ENCODE measurements around the gene DYRK1A. TPM values are rescaled to one million over a fixed set of nuclear protein-coding genes. Genes with fewer than 3 reads are reported as not detected.

Gene DYRK1A
- total RNA-seq, 1 donor from 2014 or later = 50.3 TPM

DNA sequence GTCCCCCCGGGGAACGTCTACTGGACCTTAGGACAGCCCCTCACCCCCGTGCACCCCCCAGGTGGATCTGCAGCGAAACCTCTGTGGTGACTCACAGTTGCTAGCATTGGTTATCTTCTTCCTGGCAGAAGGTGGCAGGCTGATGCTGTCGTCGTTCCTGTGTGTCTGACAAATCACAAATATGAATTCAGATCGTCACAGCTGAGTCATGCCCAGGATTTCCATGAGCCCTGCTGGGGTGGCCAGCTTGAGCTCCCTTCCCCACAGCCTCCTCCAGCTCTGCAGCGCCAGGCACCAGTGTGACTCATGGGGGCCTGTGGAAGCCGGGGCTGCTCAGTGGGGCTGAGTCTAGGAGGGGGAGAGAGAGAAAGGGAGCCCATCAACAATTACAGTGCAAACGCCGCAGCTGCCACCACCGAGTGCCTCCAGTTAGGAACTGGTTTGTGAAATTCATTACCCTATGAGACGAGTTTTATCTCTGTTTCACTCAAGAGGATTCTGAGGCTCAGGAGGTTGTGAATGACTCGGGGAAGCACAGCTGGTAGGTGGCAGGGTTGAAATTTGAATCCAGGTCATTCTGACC is 197.9 kb downstream of the DYRK1A start:
- TF ChIP-seq, protein P1, sequence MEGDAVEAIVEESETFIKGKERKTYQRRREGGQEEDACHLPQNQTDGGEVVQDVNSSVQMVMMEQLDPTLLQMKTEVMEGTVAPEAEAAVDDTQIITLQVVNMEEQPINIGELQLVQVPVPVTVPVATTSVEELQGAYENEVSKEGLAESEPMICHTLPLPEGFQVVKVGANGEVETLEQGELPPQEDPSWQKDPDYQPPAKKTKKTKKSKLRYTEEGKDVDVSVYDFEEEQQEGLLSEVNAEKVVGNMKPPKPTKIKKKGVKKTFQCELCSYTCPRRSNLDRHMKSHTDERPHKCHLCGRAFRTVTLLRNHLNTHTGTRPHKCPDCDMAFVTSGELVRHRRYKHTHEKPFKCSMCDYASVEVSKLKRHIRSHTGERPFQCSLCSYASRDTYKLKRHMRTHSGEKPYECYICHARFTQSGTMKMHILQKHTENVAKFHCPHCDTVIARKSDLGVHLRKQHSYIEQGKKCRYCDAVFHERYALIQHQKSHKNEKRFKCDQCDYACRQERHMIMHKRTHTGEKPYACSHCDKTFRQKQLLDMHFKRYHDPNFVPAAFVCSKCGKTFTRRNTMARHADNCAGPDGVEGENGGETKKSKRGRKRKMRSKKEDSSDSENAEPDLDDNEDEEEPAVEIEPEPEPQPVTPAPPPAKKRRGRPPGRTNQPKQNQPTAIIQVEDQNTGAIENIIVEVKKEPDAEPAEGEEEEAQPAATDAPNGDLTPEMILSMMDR (IDR thresholded peaks at IDR 0.05) = peak; percentile 62
- H3K27me3 Mint-ChIP-seq (ENCODE audit: low read depth) = no peaks in the 10 kb centered on the region

DNA sequence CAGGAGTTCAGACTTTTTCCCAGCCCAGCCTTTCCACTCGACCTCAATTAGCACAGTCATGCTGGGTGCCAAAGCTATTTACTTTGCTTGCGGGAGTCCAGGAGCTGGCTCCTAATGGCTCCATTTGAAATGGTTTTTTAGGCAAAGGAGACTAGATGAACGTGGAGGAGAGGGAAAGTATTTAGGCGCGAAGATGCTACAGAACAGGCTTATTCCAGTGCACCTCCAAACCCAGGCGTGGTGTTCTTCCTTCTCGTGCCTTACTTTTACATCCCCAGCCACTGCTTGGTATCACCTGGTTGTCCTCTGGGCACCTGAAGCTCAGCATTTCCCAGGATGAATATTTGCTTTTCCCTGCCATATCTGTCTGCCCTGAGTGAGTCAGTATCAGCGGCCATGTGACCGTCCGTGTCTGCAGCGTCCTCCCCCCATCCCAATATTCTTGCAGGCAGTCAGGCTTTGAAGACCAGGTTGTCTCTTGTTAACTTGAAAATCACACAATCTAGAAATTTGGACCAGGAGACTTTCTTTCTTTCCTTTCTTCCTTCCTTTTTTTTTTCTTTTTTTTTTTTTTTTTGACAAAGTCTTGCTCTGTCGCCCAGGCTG is 198.5 kb downstream of the DYRK1A start:
- H3K9me3 Mint-ChIP-seq (ENCODE audit: low read depth) = no peaks in the 10 kb centered on the region
- H3K4me1 Mint-ChIP-seq (ENCODE audit: low read depth) = peaks cover 16% of the 10 kb centered on the region
- H3K4me3 Mint-ChIP-seq (ENCODE audit: unreplicated experiment) = peak overlapping the region; percentile 55
- peaks cover under 1% of the 10 kb centered on the region for H3K27me3 Mint-ChIP-seq (ENCODE audit: low read depth)
- no peaks in the 10 kb centered on the region for H3K36me3 Mint-ChIP-seq (ENCODE audit: low read depth)
- TF ChIP-seq, protein P1 (IDR thresholded peaks at IDR 0.05) = no peak
- no peak for DNase-seq (ENCODE audit: low spot score)
- H3K27ac Mint-ChIP-seq (ENCODE audit: unreplicated experiment) = peak overlapping the region; percentile 96

More for the DNA sequence above, 197.9 kb downstream of the DYRK1A start:
- H3K4me3 Mint-ChIP-seq (ENCODE audit: unreplicated experiment) = peak overlapping the region; percentile 55
- DNase-seq (ENCODE audit: low spot score) = no peak
- no peaks in the 10 kb centered on the region for H3K36me3 Mint-ChIP-seq (ENCODE audit: low read depth)
- no peaks in the 10 kb centered on the region for H3K9me3 Mint-ChIP-seq (ENCODE audit: low read depth)
- H3K4me1 Mint-ChIP-seq (ENCODE audit: low read depth) = peaks cover 16% of the 10 kb centered on the region
- peak overlapping the region; percentile 96 for H3K27ac Mint-ChIP-seq (ENCODE audit: unreplicated experiment)

DNA sequence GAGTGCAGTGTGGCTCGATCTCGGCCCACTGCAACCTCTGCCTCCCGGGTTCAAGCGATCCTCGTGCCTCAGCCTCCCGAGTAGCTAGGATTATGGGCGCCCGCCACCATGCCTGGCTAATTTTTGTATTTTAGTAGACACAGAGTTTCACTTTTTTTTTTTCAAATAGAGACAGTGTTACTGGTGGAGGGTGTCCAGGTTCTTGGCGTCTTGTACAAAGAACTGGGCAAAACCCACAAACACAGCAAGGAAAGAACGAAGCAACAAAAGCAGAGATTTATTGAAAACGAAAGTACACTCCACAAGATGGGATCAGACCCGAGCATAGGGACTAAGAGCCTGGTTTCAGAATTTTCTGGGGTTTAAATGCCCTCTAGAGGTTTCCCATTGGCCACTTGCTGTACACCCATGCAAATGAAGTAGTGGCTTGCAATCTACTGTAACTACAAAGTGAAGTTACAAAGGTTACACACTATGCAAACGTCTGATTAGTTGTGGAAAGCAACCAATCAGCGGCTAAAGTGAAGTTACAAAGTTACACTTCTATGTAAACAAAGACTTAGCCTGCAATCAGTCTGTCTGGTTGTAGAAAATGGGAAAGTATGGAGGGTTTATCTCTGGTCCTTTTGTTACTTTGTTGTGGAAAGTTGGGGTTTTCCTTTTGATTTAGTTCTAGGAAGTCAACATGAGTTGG is 199.1 kb downstream of the DYRK1A start:
- TF ChIP-seq, protein P1 (IDR thresholded peaks at IDR 0.05) = no peak
- peaks cover 2% of the 10 kb centered on the region for H3K27me3 Mint-ChIP-seq (ENCODE audit: low read depth)
- no peak for DNase-seq (ENCODE audit: low spot score)
- no peaks in the 10 kb centered on the region for H3K36me3 Mint-ChIP-seq (ENCODE audit: low read depth)
- H3K4me1 Mint-ChIP-seq (ENCODE audit: low read depth) = peaks cover 16% of the 10 kb centered on the region
- no peak overlapping the region for H3K27ac Mint-ChIP-seq (ENCODE audit: unreplicated experiment)
- H3K4me3 Mint-ChIP-seq (ENCODE audit: unreplicated experiment) = peak overlapping the region; percentile 2
- no peaks in the 10 kb centered on the region for H3K9me3 Mint-ChIP-seq (ENCODE audit: low read depth)

DNA sequence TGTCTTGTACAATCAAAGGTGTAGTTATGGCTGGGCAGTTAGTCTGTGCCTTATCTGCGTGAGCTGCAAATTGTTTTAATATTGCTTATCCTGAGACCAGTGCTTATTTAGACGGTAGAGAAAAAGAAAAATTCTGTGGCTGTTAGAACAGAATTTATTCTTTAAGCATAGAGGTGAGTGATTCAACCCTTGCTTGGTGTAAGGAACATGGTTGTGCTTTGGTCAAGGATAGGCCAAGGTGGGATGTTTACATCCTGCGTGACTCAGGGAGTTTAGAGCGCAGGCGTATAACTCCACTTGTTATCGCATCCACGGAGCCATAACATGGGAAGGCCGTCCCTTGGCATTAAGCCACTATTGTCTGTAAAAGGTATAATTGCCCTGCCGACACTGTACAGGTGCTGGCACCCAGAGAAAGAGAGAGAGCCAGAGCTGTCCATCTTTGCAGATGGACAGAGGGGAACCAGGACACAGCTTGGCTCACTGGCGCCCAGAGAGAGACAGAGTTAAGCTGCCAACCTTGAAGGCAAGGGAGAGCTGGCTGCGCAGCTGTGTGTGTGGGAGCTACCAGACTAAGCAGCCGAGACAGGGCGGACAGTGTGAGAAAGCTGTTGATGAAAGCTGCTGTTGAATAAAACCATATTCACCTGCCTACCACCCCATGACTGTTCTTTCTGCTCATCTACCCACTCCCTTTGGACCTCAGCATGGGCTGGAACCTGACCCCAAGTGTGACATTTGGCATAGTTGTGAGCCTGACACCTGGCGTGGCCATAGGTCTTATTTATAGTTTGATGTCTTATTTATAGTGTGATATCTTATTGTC is 200.4 kb downstream of the DYRK1A start:
- H3K4me1 Mint-ChIP-seq (ENCODE audit: low read depth) = peaks cover 16% of the 10 kb centered on the region
- no peak for DNase-seq (ENCODE audit: low spot score)
- no peaks in the 10 kb centered on the region for H3K36me3 Mint-ChIP-seq (ENCODE audit: low read depth)
- peak overlapping the region; percentile 49 for H3K27ac Mint-ChIP-seq (ENCODE audit: unreplicated experiment)
- peaks cover 2% of the 10 kb centered on the region for H3K27me3 Mint-ChIP-seq (ENCODE audit: low read depth)
- H3K4me3 Mint-ChIP-seq (ENCODE audit: unreplicated experiment) = no peak overlapping the region
- TF ChIP-seq, protein P1 (IDR thresholded peaks at IDR 0.05) = no peak
- no peaks in the 10 kb centered on the region for H3K9me3 Mint-ChIP-seq (ENCODE audit: low read depth)

DNA sequence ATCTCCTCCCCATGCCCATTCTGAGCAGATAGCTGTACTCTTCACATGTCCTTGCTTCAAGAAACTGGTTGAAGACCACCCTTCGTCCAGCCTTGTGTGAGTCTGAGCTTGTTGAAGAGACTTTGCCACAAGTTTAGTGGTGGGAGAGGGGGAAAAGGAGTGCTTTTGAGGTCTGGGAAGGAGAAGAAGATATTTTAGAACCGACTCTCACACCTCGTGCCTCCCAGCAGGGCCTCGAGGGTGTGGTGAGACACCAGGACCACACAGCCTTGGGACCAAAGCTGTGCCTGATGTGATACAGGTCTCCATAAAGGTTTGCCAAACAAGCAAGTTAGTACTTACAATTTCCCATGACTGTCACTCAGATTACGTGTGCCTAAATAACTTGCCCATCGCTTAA is 201.8 kb downstream of the DYRK1A start:
- Mint-ChIP-seq H3K4me1 (ENCODE audit: low read depth) (peaks cover 16% of the 10 kb centered on the region), H3K4me3 (ENCODE audit: unreplicated experiment) (no peak overlapping the region), H3K9me3 (ENCODE audit: low read depth) (no peaks in the 10 kb centered on the region), H3K36me3 (ENCODE audit: low read depth) (no peaks in the 10 kb centered on the region), H3K27me3 (ENCODE audit: low read depth) (peaks cover 2% of the 10 kb centered on the region), H3K27ac (ENCODE audit: unreplicated experiment) (no peak overlapping the region)
- DNase-seq (ENCODE audit: low spot score) = no peak
- TF ChIP-seq, protein P1 (IDR thresholded peaks at IDR 0.05) = no peak
